SKM-1 (cell line): Measurements from ENCODE around the gene PARVA.

Source experiments
- DNase-seq: peaks from one replicate; lab custom pipeline; 2025; ENCODE audit not compliant: unreplicated experiment; lab: John Stamatoyannopoulos, UW

Gene PARVA

DNA sequence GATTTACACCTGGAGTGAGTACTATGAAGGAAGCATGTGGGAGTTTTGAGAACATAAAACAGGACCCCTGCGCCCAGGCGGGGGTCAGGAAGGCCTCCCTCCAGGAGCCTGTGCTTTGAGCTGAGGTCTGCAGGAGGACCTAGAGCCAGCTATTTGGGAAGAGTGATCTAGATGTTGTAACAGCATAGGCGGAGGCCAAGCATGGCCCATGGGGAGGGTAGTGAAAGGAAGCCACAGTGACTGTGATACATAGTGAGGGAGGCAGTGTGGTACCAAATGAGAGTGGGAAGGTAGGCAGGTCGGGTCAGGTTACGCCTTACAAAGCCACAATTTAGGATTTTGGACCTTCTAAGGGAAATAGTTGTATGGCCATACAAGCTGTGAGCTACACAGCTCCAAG, 147.5 kb downstream of the PARVA start:
- no peak for DNase-seq

DNA sequence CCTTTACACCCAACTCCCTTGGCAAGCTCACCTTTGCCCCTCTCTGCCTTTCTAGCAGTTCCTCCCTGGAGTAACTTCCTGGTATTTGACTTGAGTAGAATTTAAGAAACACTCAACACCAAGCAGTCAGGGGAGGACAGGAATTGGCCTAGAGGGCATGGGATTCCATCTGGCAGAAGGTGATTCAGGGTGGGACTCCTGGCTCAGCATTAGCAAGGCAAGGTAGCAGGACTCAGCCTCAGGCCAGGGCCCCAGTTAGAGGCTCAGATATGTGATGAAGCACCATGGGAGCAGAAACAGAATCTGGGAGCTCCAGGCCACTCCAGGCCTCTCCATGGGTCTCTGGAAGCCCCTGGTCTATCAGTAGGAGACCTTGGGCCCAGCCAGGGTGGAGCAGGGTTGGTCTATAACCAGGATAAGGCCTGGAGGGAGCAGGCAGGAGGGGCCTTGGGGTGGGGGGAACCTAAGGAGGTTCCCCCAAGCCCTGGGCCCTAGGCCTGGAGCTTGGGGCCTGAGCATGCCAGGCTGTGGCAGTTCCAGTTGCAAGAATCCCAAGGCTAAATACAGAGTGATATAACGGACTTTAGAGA, 148.2 kb downstream of the PARVA start:
- DNase-seq, result no peak

DNA sequence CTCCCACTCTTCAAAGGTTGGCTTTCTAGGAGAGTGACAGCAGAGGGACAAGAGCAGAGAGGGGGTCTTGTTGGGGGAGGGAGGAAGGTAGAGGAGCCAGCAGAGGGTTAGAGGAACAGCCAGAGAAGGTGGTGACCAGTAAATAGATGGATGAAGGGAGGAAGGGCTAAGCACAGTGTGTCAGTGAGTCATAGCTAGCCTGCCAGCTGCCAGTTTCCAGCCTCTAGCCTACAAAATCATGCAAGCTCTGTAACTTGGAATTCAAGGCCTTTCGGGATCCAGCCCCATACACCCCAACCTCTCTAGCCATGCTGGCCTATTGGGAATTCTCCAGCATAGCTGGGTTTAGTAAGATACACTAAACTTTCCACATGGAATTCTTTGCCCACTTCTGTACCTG, 149.4 kb downstream of the PARVA start:
- DNase-seq, result no peak

DNA sequence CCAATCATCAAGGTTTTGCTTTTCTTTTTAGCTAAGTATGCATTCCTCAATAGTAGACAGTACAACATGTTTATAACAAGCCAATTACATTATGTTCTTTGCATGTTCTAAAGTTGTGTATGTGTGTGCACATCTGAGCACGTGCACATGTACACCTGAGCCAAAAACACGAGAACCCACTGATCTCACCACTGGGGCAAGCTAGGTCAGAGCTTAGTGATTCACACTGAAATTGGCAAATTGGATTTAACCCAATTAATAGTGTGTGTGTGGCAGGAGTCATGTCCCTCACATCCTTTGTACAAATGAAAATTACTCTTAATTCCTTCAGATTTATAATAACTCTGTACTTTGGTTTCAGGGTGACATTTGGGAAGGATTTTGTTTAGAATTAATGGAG, 151.1 kb downstream of the PARVA start:
- DNase-seq, result no peak

DNA sequence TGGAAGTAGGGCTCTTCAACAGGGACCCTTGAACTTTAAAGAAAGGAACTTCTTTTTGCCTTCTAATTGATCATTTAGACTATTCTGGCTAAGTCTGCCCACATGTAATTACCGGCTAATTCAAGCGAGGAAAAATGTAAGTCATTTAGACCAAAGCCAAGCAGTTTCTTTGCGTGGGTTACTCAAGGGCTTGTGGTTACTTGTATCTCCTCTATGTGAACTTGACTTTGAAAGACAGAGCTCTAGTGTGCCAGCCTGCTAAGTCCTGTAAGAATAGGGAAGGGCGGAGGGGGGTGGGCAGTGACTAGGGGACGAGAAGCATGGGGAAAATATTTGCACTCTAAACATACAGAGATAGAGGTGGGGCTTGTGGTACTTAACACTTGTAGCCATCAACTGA, 151.7 kb downstream of the PARVA start:
- DNase-seq, result no peak

DNA sequence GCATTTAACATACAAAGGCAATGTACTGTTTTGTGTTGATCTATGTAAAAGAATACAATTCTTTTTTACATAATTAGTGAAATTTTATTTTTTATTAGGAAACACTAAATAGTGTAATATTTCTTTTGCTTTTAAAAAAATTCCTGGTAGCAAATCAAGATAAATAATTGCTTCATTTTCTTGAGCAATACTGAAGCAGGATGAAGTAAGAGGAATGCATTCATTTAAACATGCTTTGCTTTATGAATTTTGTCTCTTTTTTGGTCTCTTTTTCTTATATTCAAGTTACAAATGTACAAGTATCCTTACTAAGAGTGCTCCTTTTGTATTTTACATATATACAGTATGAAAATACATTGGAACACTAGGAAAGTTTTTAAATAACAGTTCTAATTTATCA, 152.4 kb downstream of the PARVA start:
- DNase-seq, result no peak

DNA sequence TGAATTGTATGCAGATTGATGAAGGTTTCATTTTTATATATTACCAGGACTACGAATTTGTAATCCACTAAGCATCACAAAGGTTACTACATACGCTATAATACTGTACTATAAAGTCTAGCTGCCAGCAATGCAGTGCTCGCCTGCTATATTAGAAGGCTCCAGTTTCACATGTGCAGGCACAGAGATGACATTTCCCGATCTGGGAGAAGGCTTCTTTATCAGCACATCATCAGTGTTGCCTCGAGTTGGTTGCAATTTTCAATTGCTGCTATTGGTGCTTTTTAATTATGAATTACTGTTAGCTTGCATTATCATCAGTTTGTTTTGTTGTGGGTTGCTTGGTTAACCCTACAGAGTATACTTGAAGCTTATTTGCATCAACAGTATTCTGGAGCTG, 153.6 kb downstream of the PARVA start:
- DNase-seq, result no peak

DNA sequence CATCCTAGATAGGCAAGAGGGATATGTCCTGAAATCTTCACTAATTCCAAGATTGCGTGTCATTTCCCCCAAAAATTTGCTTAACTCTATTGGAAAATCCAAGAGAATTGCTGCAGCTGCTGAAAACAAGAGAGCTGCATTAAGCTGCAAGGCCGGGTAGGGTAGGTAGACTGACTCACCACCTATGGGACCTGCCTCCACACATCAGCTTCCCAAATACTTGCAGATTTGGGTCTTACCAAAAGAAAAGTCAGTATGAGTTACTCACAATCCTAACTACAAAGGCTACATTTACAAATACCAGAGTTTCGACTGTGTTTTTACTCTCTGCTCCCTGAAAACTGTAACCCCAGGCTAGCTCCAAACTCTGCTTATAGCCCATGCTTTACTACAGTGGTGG, 154.3 kb downstream of the PARVA start:
- DNase-seq, result no peak

DNA sequence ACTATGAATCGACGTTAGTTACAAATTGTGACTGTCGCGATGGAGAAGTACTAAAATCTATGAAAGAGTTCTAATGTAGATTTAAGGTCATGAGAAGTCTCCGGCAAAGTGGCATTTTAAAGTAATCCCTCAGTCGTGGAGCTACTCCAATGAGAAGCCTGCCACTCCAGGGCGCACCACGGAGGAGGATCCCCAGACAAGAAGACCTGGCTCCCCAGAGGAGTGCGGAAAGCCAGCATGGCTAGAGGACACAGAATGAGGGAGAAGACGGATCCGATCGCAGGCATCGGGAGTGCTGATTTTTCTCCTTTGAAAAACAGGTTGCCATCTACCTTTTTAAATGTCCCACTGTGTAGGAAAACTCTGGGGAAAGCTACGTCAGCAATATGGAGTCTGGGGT, 155.2 kb downstream of the PARVA start:
- no peak for DNase-seq

DNA sequence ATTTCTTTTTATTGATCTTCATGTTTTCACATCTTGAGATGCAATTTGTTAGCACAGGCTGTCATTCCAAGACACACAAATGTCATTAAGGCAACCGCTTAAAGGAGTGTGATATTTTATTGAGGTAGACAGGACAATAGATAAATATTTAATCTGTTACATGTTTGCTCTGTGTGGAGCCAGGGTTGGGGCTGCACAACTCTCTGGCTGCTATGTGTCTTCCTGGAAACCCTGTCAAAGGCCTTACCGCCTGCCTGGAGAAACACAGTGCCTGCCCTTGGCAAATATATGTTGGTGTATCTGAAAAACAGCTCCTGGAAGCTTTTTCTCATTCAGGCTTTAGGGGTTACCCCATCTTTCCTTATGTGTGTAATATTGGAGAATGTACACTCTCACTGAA, 157.2 kb downstream of the PARVA start:
- DNase-seq, result no peak

DNA sequence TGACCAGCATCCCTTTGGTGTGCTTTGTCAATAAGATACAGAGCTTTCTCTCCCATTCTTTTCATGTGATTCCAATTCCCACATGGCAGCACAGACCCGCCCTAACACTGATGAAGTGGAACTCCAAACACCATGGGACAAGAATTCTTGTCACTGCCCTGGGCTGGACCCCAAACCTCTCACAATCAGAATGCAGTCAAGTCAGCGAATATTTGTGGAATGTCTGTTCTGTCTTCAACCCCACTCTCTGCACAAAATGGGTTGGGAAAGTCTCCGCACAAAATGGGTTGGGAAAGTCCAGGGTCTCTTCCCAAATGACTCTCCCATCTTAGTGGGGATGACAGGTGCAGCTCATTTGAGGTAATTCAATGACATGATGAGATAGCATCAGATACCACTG, 157.9 kb downstream of the PARVA start:
- DNase-seq, result no peak

DNA sequence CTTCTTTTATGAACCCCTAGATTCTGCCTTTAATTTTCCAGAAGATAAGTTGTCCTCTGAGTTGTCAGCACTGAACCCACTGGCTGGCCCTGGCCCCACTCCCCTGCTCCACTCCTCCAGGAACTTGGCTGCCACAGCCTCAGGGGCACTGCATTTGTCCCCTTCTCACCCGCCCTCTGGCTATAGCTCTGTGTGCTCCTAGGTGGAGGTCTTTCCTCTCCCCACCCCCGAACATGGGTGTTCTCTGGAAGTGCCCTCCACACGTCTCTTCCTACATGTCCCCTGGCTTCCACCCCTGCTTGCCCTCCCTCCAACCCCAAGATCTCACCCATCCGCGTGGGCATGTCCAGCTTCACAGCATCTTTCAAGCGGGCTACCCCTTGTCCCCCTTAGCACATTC, 159.2 kb downstream of the PARVA start:
- DNase-seq, result no peak

DNA sequence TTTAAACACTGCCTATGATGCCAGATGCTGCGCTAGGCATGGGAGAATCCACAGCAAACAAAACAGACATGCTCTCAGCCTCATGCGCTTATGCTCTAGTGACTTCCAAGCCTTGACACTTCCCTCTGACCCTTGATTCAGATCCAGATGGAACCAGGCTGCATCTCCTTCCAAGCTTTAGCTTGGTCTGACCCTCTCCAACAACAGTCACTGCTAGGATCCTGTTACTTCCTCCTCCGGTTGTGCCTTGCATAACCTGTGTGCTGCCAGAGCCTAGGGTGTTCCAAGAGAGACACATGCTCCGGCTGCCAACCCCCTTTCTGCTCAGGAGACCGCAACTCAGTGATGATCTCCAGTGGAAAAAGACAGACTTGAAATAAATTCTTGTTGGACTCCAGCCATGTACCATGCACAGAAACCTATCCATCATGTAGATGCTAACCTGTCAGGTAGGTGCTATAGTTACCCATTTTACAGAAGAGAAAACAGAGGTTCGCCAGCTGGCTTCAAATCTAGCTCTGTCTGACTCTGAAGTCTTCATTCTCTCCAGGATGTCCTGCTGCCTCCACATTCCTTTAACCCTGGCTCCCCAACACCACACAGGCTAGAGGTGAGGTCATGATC, 160.5 kb downstream of the PARVA start:
- DNase-seq, result no peak

DNA sequence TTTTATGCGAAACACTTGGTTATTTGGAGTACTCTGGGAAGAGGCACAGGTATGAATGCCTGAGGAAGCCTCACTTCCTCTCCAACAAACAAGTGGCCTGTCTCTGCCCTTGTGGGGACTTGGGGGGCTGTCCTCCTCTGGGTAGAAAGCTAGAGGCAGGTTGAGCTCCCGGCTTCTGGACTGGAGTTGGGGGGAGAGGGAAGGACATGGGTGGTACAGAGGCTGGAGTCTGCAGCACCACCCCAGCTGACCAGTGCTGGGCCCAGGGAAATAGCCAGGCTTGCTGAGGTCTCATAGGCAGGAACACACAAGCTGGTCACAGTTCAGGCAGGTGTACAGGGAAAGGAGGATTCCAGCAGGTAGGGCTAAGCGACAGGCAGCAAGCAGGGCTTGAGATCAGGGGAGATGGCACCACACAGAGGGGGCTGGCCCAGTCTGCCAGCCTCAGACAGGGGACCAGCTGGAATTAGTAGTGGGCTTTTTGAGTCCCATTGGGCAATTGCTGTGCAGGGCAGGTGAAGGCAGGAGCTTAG, 161.6 kb downstream of the PARVA start:
- DNase-seq, result no peak

DNA sequence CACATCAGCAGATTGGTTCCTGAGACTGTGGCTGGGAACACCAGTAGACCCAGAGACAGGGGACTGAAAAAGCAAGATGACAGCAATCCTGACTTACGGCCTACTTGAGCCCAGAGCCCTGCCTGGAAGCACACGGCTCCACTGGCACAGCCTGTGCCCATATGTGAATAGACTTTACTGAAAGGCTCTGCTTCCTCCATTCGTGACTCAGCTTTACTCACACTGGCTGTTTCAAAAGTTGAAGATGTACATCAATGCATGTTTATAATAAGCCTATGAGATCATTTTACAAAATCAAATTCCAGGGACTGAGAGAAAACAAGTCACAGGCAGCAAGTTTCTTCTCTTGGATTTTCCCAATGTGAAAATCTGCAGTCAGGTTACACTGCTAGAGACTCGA, 162.2 kb downstream of the PARVA start:
- no peak for DNase-seq

DNA sequence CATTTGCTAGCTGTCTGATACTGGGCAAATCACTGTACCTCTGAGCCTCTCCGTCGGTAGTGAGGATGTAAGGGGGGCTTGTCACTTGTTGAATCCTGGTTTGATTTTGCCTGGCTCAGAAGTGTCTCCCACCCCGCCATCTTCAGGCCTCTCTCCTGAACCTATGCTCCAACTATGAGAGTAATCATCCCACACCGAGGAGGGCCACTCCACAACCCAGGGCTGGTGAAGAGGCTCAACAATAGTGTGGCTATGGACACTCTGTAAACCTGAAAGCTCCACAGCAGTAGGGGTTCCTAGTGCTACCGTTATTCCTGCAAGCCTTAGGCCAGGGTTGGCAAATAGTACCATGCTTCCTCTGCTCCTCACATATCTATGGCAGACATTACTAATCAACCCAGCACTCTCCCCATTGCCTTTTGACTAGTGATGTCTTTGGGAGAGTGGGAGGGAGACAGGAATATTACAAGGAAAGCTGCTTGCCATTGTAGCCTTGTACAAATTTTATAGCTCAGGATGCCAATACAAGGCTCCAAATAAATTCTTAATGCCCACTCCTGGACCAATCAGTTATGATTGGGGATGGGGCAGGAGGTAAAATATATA, 162.8 kb downstream of the PARVA start:
- no peak for DNase-seq

DNA sequence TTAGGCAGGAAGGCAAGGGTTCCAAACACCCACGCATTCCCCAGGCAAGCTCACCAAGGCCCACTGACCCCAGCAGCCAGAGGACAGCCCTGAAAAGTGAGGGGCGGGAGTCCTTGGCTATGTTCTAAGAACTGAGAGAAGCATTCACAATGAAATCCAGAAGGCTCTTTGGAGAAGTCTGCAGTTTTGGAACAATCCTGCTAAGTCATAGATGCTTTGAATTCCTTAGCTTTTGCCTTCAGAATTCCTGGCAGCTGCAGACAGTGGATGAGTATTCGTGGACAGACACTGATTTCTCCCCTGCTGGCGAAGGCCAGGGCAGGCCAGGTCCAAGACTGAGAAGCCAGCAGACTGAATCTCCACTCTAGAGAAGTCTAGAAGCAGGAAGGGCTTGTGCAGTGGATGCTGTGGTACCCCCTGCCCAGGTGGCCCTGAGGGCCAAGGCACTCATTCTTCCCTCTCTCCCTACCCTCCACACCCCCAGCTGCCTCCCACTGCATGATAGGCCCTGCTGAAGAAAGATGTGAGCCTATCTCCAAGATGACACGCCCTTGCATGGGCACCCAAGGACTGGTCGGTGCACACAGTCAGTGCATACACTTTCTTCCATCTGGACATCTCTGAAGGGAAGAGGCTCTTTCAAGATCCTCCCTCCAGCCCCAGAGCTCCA, 163.7 kb downstream of the PARVA start:
- DNase-seq, result no peak

DNA sequence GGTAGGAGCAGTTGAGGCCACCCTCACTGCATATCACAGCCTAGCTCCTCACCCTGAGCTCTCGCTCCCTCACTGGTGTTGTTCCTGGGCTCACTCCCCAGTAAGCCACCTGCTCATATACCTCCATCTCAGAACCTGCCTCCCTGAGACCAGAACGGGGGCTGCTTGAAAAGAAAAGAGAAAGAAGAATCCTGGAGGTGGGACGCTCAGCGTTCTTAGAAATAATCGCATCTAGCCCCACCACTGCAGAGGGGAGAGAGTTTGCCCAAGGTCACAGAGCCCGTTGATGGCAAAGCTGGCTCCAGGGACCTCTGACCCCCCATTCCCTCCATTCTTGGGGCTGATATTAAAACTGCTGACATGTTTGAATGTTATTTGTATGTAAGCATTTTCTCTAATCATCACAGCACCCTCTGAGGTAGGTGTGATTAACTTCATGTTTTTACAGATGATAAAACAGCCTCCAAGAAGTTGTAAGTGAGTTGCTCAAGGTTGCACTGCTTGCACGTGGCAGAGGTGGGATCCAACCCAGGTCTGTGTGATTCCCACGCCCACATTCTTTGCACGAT, 164.3 kb downstream of the PARVA start:
- no peak for DNase-seq

DNA sequence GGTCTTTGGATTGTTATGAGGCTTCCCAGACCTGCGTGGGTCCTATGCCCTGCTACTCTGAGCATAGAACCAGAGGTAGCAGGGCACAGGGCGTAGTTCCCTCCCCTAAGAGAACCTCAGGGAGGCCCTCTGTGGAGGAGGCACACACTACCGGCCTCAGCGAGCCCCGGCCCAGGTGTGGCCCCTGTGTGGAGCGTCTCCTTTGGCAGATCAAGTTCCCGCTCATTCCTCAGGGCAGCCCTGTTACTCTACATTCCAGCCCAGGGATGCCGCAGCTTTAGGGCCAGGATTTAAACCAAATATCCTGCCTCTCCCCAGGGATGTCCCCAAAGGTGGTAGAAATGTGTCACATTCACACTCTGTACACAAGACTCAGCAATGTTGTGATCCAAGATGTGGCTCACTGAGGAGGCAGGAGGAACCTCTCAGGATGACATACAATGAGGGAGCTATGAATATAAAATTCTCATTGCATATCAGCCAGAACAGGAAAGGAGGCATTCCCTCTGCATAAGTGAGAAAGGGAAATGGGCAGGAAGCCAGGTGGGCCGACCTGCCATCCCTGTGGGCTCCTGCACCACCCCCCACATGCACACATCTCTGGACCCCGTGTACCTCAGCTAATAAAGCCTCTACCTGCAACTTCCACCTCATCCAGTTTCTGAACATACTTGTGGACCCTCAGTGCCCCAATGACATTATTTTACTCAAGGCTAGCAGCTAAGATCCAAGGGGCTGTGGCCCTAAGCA, 165.0 kb downstream of the PARVA start:
- no peak for DNase-seq

DNA sequence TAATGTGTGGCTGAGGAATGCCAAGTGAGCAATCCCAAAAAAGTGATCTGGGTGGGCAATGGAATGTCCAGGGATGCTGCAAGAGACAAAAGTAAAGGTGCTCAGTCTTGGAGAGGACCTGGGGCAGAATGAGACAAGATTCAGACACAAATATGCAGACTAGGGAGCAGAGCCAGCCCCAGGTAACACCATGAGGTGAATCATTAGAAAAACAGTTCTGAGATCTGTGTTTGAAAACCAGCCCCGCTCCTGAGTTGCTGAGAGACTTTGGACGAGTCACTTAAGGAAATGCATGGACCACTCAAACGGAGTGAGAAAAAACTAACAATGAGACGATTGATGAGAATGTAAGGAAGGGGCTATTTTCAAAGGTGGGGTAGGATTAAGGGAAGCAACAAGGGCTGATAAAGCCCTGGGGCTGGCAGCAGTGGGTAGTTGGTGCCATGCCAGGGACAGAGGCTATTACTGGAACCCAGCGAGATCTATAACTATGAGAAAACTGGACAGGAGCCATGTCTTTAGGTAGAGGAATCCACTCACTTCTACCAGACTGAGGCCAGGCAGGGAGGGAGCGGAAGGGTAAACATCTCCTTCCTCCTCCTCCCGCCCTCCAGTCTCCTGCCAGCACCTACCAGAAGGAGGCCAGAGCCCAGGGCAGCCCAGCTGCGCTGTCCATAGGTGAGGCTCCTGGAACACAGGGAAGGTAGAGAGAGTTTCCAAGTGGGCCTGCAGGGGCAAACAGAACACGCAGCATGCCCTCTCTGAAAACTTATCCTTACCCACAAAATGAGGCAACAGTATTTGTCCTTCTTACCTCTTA, 166.4 kb downstream of the PARVA start:
- DNase-seq, result no peak
